GM18508 (cell line): ENCODE data around the gene WEE2.
"Not testable (repeated sequence)": the region's sequence is repeated elsewhere in the genome, so short reads cannot be mapped to it uniquely, and the experiment has no call there.

Experiments
- ATAC-seq: cut with Tn5 transposase; IDR thresholded peaks from one replicate; pipeline ENCODE4 v1.9.1; 2021; ENCODE audit warnings: moderate number of reproducible peaks; ENCODE audit not compliant: insufficient read depth, unreplicated experiment

WEE2 gene

GRCh38 chr7:141689072-141689825, 18.9 kb upstream of the WEE2 start:
- ATAC-seq, result not testable (repeated sequence)

- ATAC-seq, result no peak
Observed at GRCh38 chr7:141691540-141691939, 16.6 kb upstream of the WEE2 start.

DNA sequence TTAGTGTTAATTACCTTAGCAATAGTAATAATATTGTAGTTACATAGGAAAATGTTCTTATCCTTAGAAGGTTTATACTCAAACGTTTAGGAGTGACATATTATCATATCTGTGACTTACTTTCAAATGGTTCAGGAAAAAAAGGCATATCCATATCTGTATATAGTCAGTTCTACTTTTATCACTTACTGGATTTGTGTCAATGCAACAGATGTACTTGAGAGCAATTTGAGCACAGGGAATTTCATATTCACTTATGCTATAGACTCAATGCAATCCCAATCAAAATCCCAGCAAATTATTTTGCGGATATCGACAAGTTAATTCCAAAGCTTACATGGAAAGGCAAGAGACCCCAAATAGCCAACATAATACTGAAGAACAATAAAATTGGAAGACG, 16.2 kb upstream of the WEE2 start:
- ATAC-seq, result no peak

DNA sequence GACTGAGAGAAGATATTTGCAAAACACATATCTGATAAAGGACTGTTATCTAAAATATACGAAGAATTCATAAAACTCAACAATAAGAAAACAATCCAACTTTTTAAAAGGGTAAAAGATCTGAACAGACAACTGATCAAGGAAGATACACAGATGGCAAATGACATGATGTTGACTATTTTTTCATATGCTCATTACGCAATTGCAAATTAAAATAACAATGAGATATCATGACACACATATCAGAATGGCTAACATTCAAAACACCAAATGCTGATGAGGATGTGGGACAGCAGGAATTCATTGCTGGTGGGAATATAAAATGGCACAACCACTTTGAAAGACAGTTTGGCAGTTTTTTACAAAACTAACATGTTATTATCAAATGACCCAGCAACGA, 15.1 kb upstream of the WEE2 start:
- no peak for ATAC-seq

- no peak for ATAC-seq
Observed at GRCh38 chr7:141695803-141696289, 12.3 kb upstream of the WEE2 start.

DNA sequence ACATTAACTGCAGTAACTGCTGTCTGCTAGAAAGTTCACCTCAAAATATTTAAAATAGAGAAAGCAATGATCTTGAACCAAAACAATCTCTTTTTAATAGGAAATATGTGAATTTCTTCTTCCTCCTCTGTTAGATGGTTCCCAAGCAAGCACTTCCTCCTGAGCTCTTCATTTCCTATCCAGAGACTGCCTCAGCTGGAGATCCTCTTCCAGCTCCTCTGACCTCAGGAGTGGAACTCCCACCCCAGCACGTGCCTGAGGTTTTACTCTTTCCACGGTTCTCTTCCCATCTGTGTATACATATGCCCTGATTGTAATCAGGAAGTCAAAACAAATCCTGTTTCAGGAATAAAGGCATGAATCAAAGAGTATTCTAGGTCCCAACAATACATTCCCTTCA, 11.8 kb upstream of the WEE2 start:
- ATAC-seq, result no peak

DNA sequence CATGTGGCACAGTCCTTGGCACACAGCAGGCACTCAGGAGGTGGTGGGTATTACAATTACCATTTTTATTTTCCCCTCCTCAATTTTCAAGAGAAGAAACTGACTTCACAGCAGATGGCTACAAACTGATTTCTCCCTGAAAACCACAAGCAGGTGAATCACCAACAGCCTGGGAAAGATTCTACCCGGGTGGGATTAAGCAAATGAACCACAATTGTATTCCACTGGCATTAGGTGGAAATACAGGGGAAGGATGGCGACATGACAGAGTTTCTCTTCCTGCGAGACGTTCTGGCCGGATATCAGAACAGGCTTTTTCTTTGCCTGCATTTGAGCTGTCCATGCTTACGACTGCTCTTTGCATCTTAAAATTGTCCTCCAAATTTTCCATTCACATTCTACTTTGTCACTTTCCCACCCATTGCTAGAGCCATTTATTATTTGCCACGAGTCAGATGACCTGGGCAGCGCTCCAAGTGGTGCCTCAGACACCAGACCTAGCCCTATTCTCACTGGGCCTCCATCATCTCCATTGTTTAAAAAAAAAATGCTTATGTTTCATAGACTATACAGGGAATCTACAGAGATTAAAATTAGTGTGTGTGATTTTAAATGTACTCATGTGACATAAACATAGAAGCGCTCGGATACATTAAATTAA, 10.8 kb upstream of the WEE2 start:
- no peak for ATAC-seq

GRCh38 chr7:141698247-141699015, 9.7 kb upstream of the WEE2 start:
- no peak for ATAC-seq

DNA sequence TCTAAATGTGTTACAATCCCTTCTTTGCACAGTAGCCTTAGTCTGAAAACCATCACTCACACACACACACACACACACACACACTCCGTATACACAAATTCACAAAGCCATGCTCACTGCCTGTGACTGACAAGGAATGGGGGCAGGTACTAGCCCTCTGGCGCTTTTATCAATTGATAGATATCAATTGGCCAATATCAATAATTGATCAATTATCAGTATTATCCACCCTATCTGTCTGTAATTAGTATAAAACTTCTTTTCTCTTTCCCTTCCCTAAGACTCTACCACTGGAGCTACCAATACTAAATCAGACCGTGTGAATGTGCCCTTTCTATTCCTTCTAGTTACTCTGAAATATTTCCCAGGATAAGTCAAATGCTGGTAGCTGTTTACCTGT, 8.3 kb upstream of the WEE2 start:
- no peak for ATAC-seq

DNA sequence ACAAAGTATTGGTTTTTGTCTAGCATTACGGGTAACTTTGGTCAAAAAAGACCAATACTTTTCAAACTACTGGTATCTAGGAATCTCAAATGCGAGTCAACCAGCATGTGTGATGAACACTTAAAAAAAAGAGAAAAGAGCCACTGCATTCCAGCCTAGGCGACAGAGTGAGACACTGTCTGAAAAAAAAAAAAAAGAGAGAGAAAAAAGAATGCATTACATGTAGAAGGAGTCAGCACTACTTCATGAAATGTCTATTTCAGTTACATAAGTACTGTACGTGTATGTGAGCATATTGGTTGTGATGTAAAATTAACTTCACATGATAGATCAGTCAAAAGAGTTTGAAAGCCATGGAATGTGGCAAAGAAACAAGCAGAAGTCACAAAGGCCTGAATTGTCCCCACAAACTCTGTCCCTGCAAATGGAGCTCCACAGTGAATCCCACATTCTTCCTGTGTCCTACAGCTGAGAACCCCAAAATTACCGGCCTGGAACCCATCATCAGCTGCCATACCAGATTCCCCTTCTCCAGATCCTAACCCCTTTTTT, 7.8 kb upstream of the WEE2 start:
- ATAC-seq, result no peak

DNA sequence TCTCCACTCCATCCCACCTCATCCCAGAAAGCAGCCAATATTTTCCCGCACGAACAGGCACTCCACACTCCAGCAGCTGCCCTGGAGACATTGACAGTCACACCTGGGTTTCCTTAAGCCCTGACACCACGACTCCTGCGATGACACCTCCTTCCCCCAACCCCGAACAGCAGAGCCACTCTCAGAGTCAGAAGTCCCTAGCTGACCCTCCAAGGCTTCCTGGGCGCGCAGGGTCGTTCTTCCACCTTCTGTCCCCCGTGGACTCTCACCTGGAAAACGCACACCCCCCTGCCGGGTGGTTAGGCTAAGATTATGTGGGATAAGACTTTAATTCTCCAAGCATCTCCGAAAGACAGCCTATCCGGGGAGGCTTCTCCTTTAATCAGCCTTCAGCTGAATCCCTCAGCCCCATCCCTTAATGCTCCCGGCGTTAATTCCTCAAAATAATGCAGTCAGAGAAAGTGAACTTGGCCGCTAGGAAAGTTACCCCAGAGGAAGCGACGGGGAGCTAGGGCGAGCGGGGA, 7.2 kb upstream of the WEE2 start:
- no peak for ATAC-seq

DNA sequence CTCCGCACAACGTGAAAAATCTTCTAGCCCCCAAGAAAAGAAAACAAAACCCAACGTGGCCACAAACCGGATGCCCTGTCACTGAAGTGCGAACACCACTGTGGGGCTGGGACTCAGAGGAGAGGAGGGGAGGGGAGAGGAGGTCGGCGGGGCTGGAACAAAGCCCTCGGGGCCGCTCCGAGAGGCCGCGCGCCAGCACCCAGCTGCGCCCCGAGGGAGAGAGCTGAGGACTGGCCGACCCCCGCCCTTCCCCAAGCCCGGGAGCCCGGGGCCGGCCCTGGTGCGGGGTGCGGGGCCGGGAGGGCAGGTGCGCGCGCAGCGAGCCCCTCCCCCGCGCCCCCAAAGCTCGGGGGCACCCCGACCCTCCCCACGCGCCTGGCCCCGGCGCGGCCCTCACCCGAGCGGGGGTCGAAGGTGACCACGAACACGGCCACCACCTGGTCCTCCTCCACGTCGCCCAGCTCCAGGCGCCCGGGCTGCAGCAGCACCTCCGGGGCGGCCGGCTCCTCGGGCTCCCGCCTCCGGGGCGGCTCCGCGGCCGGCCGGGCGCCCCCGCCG, 6.6 kb upstream of the WEE2 start:
- peak; percentile 36 for ATAC-seq

DNA sequence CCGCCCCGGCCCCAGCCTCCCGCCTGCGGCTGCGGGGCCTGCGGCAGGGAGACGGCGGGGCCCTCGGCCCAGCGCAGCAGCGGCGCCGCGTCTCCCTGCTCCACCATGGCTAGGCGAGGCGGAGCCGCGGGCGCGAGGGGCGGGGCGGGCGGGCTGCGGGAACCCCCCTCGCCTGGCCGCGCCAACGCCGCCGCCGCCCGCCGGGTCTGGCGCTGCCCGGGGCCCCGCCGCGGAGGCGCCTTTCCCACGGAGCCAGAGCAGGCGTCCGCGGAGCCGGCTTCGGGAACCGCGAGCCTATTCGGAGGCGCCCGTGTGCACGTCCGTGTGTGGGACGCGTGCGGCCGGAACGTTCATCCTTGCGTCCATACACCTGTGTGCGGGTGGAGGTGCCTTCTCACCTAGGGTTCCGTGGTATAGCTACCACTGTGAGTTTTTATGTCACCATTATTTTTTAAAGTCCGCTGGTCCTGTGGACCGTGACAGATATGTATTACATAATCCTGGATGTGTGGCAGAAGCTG, 6.0 kb upstream of the WEE2 start, which contains the start of gene DENND11:
TSS of gene DENND11 (minus strand) at position 120 of the 521 bp plus-strand sequence. CDS start at position 107, 13 bp downstream.
- peak; percentile 33 for ATAC-seq

DNA sequence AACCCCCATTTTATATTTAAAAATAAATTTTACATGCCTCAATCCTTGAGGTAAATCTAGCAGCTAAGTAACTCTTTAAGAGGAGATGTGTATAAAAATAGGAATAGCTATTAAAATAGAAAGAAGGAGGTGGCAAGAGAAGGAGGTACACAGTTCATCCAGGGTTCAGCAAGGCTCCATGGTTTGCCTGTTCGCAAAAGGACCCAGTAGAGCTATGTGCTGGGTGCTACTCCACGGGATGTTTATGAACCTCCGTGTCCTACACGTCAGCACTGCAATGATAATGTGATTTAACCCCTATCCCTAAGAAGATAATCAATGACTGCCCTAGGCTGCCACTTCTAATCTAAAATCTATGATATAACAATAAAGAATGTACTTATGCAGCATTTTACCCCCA, 5.3 kb upstream of the WEE2 start:
- no peak for ATAC-seq

DNA sequence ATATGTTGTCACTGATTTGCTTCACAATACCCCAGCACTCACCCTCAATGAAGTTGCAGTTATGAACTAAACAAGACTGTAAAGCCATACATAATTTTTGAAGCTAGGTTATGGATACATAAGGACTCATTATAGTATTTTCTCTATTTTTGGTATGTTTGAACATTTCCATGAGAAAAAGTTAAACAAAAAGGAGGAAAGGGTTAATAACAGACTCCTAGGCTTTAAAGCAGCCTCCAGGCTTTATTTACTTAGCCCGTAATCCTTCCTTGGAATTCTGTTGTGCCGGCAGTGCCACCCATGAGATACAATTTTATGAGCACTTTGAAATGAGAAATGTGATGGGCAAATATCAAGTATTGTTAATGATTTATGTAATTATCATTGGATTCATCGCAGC, 4.0 kb upstream of the WEE2 start:
- ATAC-seq, result no peak

DNA sequence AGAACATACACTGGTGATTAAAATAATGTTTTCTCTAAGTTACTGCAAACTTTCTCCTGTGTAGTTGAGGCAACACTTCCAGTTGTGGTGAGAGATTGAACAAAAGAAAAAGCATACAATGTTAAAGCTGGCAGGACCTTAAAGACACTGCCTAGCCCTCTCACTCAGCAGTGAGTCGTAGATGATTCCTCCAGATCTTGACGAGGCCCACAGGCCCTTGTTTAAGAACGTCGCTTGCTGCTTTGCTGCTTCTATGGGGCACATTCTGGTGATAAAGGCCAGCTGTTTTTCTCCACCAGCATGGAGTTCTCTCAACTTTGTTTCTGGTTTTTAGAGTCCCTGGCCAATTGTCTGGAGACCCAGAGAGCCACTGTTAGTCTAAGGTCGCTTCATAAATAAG, 3.4 kb upstream of the WEE2 start:
- no peak for ATAC-seq

- ATAC-seq, result no peak
Observed at GRCh38 chr7:141706239-141707064, 1.7 kb upstream of the WEE2 start.

- ATAC-seq, result no peak
Observed at GRCh38 chr7:141709318-141709717, 1.2 kb downstream of the WEE2 start.

GRCh38 chr7:141709749-141710148, 1.6 kb downstream of the WEE2 start:
- no peak for ATAC-seq
